GM12878 (cell line): ENCODE data around the gene KDM3B. TPM values are rescaled to one million over a fixed set of nuclear protein-coding genes. Genes with fewer than 3 reads are reported as not detected.

Source experiments
- ATAC-seq: fragments of 200-7000 bp; cut with Tn5 transposase; 3 replicates; pipeline ENCODE4 v1.9.1; 2020; ENCODE audit warnings: mild to moderate bottlenecking, moderate library complexity
- BruUV-seq: library from RNA; stranded (reverse); fragments of 400-500 nt; replicated peaks from 2 replicates; lab custom pipeline; 2021; lab: Mats Ljungman, UMichigan
- CTCF ChIA-PET: fragments of 300-600 bp; sonication (Branson Sonifier 250); formaldehyde crosslinking; extraction: SDS; loops from one replicate; lab custom pipeline; 2021; ENCODE audit warnings: inconsistent platforms; lab: Yijun Ruan, JAX
- POLR2A ChIA-PET: fragments of 350-600 bp; formaldehyde crosslinking; extraction: SDS; loops from one replicate; lab custom pipeline; 2021; ENCODE audit warnings: inconsistent platforms; lab: Charles Lee
- RAD21 ChIA-PET: fragments of 300-600 bp; sonication (Branson Sonifier 250); formaldehyde crosslinking; loops from one replicate; lab custom pipeline; 2023; ENCODE audit warnings: antibody characterized with exemption; ENCODE audit not compliant: unreplicated experiment; lab: Charles Lee
- SMC1A ChIA-PET: fragments of 300-600 bp; sonication (Branson Sonifier 250); formaldehyde crosslinking; loops from one replicate; lab custom pipeline; 2023; ENCODE audit not compliant: unreplicated experiment, uncharacterized antibody; lab: Charles Lee
- DNase-seq: peaks from one replicate; pipeline ENCODE4 v3.0.0-alpha.2; 2011; ENCODE audit warnings: low read depth, low spot score
- FAIRE-seq: peaks from 3 replicates; lab custom pipeline; 2011; peaks lifted over from hg19 to GRCh38; lab: Jason Lieb, UNC
- H2AFZ ChIP-seq: 2 replicates; pipeline ENCODE4 v1.6.0; 2011; ENCODE audit warnings: low read depth, low read length, control low read depth; ENCODE audit not compliant: control insufficient read depth
- H3K27ac ChIP-seq: 2 replicates; pipeline ENCODE4 v1.5.1; 2011; ENCODE audit warnings: control low read depth; ENCODE audit not compliant: control insufficient read depth, insufficient read depth
- H3K27me3 ChIP-seq, 2 experiments: replicated peaks in 1 of 2; 2 replicates each; pipeline versions ENCODE4 v1.6.0 to v1.6.1; 2011; ENCODE audit warnings: low read length in 1 of 2; ENCODE audit not compliant: control insufficient read depth in 2 of 2, insufficient read depth in 2 of 2
- H3K36me3 ChIP-seq, 2 experiments: 2 replicates each; pipeline ENCODE4 v1.5.1; 2011; ENCODE audit warnings: low read length in 1 of 2; ENCODE audit not compliant: control insufficient read depth in 2 of 2, insufficient read depth in 2 of 2
- H3K4me1 ChIP-seq: 2 replicates; pipeline ENCODE4 v1.6.1; 2011; ENCODE audit warnings: mild to moderate bottlenecking, low read length, moderate library complexity, mixed read lengths; ENCODE audit not compliant: control insufficient read depth, insufficient read depth
- H3K4me2 ChIP-seq: 2 replicates; pipeline ENCODE4 v1.6.0; 2011; ENCODE audit warnings: control low read depth; ENCODE audit not compliant: control insufficient read depth, insufficient read depth
- H3K4me3 ChIP-seq: fragments of 200-600 bp; sonication (generic); 2 replicates; pipeline ENCODE4 v1.5.1; 2016
- H3K79me2 ChIP-seq: 2 replicates; pipeline ENCODE4 v1.6.0; 2011; ENCODE audit warnings: low read length; ENCODE audit not compliant: control insufficient read depth, insufficient read depth
- H3K9ac ChIP-seq: 2 replicates; pipeline ENCODE4 v1.8.0; 2011; ENCODE audit warnings: low read length, control low read depth, mixed read lengths; ENCODE audit not compliant: control insufficient read depth, insufficient read depth
- H3K9me3 ChIP-seq: replicated peaks from 3 replicates; pipeline ENCODE4 v1.5.1; 2011; ENCODE audit warnings: mild to moderate bottlenecking, low read length; ENCODE audit not compliant: control insufficient read depth, insufficient read depth
- H4K20me1 ChIP-seq: 2 replicates; pipeline ENCODE4 v1.6.0; 2011; ENCODE audit not compliant: control insufficient read depth, insufficient read depth
- CHD4 ChIP-seq: fragments of 200-600 bp; sonication (generic); IDR thresholded peaks from 2 replicates; pipeline ENCODE4 v1.6.1; 2016; ENCODE audit warnings: mild to moderate bottlenecking
- ESRRA ChIP-seq: IDR thresholded peaks from 2 replicates; pipeline ENCODE4 v1.6.1; 2012; ENCODE audit warnings: mild to moderate bottlenecking, low read length, improper control_type of control experiment
- FOXK2 ChIP-seq: fragments of 450-650 bp; IDR thresholded peaks from 2 replicates; pipeline ENCODE4 v1.6.1; 2017; ENCODE audit warnings: mild to moderate bottlenecking, moderate library complexity
- IRF3 ChIP-seq: fragments of 450-650 bp; IDR thresholded peaks from 2 replicates; pipeline ENCODE4 v1.6.1; 2014; ENCODE audit warnings: mild to moderate bottlenecking
- RCOR1 ChIP-seq: conservative IDR thresholded peaks from 2 replicates; pipeline ENCODE4 v1.6.1; 2012; ENCODE audit warnings: low read depth, low read length, improper control_type of control experiment
- SREBF2 ChIP-seq: IDR thresholded peaks from 2 replicates; pipeline ENCODE4 v1.6.1; 2012; ENCODE audit warnings: mild to moderate bottlenecking, low read length
- SUPT20H ChIP-seq: IDR thresholded peaks from 2 replicates; pipeline ENCODE4 v1.6.1; 2011; ENCODE audit warnings: low read depth, mild to moderate bottlenecking, low read length, moderate library complexity, borderline replicate concordance; ENCODE audit not compliant: control insufficient read depth
- YY1 ChIP-seq: IDR thresholded peaks from 2 replicates; pipeline ENCODE4 v1.6.1; 2011; ENCODE audit warnings: low read depth, mild to moderate bottlenecking, low read length
- ZBTB11 ChIP-seq: fragments of 450-650 bp; formaldehyde crosslinking; IDR thresholded peaks from 2 replicates; pipeline ENCODE4 v1.5.0; 2022; ENCODE audit warnings: mild to moderate bottlenecking, missing genetic modification characterization
- WGBS: methylation state at CpG from one replicate; pipeline ENCODE4 v1.1.6; 2016; ENCODE audit warnings: low lambda C conversion rate; ENCODE audit not compliant: insufficient replicate concordance, insufficient coverage; ENCODE audit errors: missing lambda C conversion rate; 5-methylcytosine and 5-hydroxymethylcytosine counted together
- in situ Hi-C: fragments of 300-500 bp; cut with MboI; formaldehyde crosslinking; loops from 9 replicates; pipeline ENCODE4 v1.14.3; 2018; ENCODE audit warnings: mixed read lengths
- intact Hi-C: fragments of 100-400 bp; cut with micrococcal nuclease; formaldehyde crosslinking; loops from one replicate; pipeline ENCODE4 v1.14.2; 2022; ENCODE audit not compliant: unreplicated experiment
- polyA plus RNA-seq, 11 experiments: library from polyadenylated mRNA; depleted of rRNA in 4 of 11; unstranded in 6 of 11; stranded (reverse) in 5 of 11; fragments of >200 nt; fragmentation: Nextera tagmentation in 4 of 11; fragmentation: Illumina TruSeq in 1 of 11; extraction: Ambion mirVana in 4 of 11; extraction: Trizol in 1 of 11; gene quantifications; 1 replicate in 1 of 11; 2 replicates in 10 of 11; pipeline versions ENCODE4 v1.2.1 to v1.2.3, GENCODE V29; 2011 to 2016; ENCODE audit warnings: inconsistent platforms in 2 of 11, missing spikeins in 2 of 11, low read depth in 1 of 11
- total RNA-seq, 4 experiments: library from RNA; depleted of rRNA in 3 of 4; stranded (reverse); fragments of >200 nt in 3 of 4; fragmentation: Illumina TruSeq in 1 of 4; extraction: Trizol in 1 of 4; gene quantifications; 2 replicates each; pipeline versions ENCODE4 v1.2.1 to v1.2.3, GENCODE V29; 2013 to 2021

The KDM3B gene
- total and polyA plus RNA-seq, 10 of the 15 experiments (the other 5 are each of a cell fraction or from before 2014, with no cell fraction given), result 8.5 to 45.7 (median 29.0) TPM

- ChIA-PET POLR2A (interaction anchor here (1.9 kb wide), 1 partner anchor 10 kb away, joined by 9 read pairs; no protein-coding TSS in a partner anchor), SMC1A (interaction anchor here (1.0 to 1.6 kb wide), 2 partner anchors 10 to 159 kb away, joined by 3 to 6 read pairs; no protein-coding TSS in a partner anchor), CTCF (no interaction called here), RAD21 (no interaction called here)
- Histone ChIP-seq H3K9ac (peak overlapping the region; percentile 40; the same call in 1 of the 2 replicates), H4K20me1 (no peaks in the 10 kb centered on the region; the same call in 1 of the 2 replicates), H3K27me3 (no peaks in the 10 kb centered on the region), H3K4me2 (peak overlapping the region; percentile 87), H3K4me1 (peaks cover 4% of the 10 kb centered on the region), H2AFZ (peak overlapping the region; percentile 54; the same call in 1 of the 2 replicates), H3K79me2 (no peaks in the 10 kb centered on the region), H3K9me3 (no peaks in the 10 kb centered on the region), H3K36me3 (peaks cover 0 to 5% of the 10 kb centered on the region in 2 experiments), H3K27ac (no peak overlapping the region), H3K4me3 (peak overlapping the region; percentile 67)
- FAIRE-seq (no peak), ATAC-seq (peak; percentile 29), DNase-seq (no peak)
- intact Hi-C loops, result no loop called here
- WGBS, result 52% methylated on average over 20 of the region's 20 CpGs
- in situ Hi-C loops, result no loop called here
- no peak for TF ChIP-seq ESRRA
- no peak for TF ChIP-seq SREBF2
- no peak for TF ChIP-seq SUPT20H
- BruUV-seq, result no TSS peak
Measured at GRCh38 chr5:138439477-138440158, 87.1 kb downstream of the KDM3B start.

GRCh38 chr5:138440159-138441073 is 87.9 kb downstream of the KDM3B start:
- Histone ChIP-seq H4K20me1 (no peaks in the 10 kb centered on the region; the same call in 1 of the 2 replicates), H3K4me3 (no peak overlapping the region), H3K4me1 (peaks cover 4% of the 10 kb centered on the region), H3K36me3 (peaks cover 0 to 5% of the 10 kb centered on the region in 2 experiments), H3K27me3 (no peaks in the 10 kb centered on the region), H3K9ac (no peak overlapping the region), H3K4me2 (no peak overlapping the region), H3K79me2 (no peaks in the 10 kb centered on the region), H3K27ac (no peak overlapping the region), H2AFZ (no peak overlapping the region), H3K9me3 (no peaks in the 10 kb centered on the region)
- ChIA-PET SMC1A (interaction anchor here (1.6 kb wide), 1 partner anchor 9 kb away, joined by 6 read pairs; no protein-coding TSS in a partner anchor), CTCF (interaction anchor here (1.5 kb wide), 1 partner anchor 9 kb away, joined by 3 read pairs; no protein-coding TSS in a partner anchor), POLR2A (no interaction called here), RAD21 (no interaction called here)
- ATAC-seq (no peak), FAIRE-seq (no peak), DNase-seq (no peak)
- 80% methylated on average over 16 of the region's 17 CpGs for WGBS
- in situ Hi-C loops (no loop called here), intact Hi-C loops (no loop called here)
- no TSS peak for BruUV-seq
- TF ChIP-seq YY1 (no peak), IRF3 (no peak), ZBTB11 (CRISPR knock-in tag) (no peak), CHD4 (no peak), FOXK2 (no peak), RCOR1 (no peak)
